ENCODE measurements around the gene IFTAP. TPM values are rescaled to one million over a fixed set of nuclear protein-coding genes. Genes with fewer than 3 reads are reported as not detected.

IFTAP gene
- total and polyA plus RNA-seq, 10 donors: 5.8 to 15.7 (median 10.2) TPM

DNA sequence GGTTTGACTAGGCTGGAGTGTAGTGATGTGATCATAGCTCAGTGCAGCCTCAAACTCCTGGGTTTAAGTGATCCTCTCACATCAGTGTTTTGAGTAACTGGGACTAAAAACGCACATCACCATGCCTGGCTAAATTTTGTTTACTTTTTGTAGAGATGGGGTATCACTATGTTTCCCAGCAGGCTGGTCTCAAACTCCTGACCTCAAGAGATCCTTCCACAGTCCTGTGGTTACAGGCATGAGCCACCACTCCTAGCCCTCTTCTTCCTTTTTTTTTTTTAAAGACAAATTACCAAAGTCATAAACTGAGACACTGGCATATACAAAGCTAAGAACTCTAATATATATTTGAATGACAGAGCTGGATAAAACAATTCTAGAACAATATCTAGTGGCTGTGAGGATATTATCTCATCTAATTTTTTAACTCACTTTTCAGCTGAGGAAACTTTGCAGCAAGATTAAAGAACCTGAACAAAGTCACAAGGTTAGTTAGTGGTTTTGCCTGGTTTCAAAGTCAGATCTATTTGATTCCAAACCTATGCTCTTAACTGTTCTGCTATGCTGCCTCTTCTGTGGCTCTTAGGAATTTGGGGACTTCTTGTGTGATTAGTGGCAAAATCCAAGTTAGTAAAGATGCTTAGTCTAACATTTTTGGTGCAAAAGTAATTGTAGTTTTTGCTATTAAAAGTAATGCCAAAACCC lies 99.0 kb downstream of the IFTAP start:
- no peak overlapping the region for H3K27ac ChIP-seq
- no peak overlapping the region for H3K4me3 ChIP-seq
- WGBS, 5 donors: 37 to 58% (median 50%) methylated on average over 1 of the region's 1 CpG

DNA sequence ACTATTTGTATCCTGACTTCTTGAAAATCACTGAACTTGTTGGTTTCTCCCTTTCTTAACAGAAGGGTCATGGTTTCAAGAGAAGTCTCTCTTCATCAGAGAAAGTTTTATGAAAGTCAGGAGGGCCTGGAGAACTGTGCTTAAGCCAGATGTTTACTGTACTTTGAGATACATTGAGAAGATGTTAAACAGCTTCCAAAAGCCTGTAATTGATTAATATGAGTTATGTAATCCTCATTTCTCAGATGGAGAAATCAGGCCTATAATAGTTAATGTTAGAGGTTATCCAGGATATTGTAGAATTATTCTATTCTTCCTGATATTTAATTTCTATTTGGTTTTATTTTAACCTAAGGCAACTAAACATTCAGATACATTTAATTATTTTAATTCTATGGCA lies 100.8 kb downstream of the IFTAP start:
- H3K27ac ChIP-seq: no peak overlapping the region
- intact Hi-C loops (cut with DNase I; ENCODE audit: low total_unique reads): no loop called here
- H3K27me3 ChIP-seq (replicated peaks in 1 of 7): no peaks in the 10 kb centered on the region
- no peaks in the 10 kb centered on the region for H3K9me3 ChIP-seq
- H3K36me3 ChIP-seq: no peaks in the 10 kb centered on the region
- no peak overlapping the region for H3K4me3 ChIP-seq
- DNase-seq: no peak
- H3K4me1 ChIP-seq: no peaks in the 10 kb centered on the region
- TF ChIP-seq, protein P1, sequence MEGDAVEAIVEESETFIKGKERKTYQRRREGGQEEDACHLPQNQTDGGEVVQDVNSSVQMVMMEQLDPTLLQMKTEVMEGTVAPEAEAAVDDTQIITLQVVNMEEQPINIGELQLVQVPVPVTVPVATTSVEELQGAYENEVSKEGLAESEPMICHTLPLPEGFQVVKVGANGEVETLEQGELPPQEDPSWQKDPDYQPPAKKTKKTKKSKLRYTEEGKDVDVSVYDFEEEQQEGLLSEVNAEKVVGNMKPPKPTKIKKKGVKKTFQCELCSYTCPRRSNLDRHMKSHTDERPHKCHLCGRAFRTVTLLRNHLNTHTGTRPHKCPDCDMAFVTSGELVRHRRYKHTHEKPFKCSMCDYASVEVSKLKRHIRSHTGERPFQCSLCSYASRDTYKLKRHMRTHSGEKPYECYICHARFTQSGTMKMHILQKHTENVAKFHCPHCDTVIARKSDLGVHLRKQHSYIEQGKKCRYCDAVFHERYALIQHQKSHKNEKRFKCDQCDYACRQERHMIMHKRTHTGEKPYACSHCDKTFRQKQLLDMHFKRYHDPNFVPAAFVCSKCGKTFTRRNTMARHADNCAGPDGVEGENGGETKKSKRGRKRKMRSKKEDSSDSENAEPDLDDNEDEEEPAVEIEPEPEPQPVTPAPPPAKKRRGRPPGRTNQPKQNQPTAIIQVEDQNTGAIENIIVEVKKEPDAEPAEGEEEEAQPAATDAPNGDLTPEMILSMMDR (IDR thresholded peaks at IDR 0.05 in 8 of 11, conservative IDR thresholded peaks at IDR 0.05 in 3 of 11): no peak
- TF ChIP-seq POLR2A (IDR thresholded peaks at IDR 0.05) (no peak), POLR2AphosphoS5 (IDR thresholded peaks at IDR 0.05) (no peak)

More for the DNA sequence above, 99.0 kb downstream of the IFTAP start:
- no peaks in the 10 kb centered on the region for H3K36me3 ChIP-seq
- no peak for DNase-seq
- TF ChIP-seq POLR2AphosphoS5 (IDR thresholded peaks at IDR 0.05) (no peak), POLR2A (IDR thresholded peaks at IDR 0.05) (no peak)
- TF ChIP-seq, protein P1 (IDR thresholded peaks at IDR 0.05 in 8 of 11, conservative IDR thresholded peaks at IDR 0.05 in 3 of 11): no peak
- intact Hi-C loops (cut with DNase I; ENCODE audit: low total_unique reads): no loop called here
- H3K9me3 ChIP-seq: no peaks in the 10 kb centered on the region
- peaks cover 0 to 3% (median 0%) of the 10 kb centered on the region in 7 donors for H3K27me3 ChIP-seq (replicated peaks in 1 of 7)
- H3K4me1 ChIP-seq: no peaks in the 10 kb centered on the region

DNA sequence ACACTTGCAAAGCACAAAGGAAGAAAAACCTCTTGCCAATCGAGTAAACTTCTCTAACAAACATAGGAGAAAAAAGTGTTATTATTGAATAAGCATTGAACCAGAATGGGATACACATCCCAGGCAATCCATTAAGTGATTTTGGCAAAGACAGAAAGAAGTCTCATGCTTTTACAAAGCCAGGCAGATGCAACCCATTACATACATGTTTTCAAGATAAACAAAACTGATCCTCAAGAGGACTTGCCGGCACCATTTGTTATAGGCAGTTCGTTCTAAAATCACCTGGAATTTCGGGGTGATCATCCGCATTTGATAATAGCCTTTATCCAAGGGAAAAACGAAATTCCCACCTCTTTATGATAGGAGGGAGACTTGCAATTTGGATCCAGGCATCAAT lies 101.3 kb downstream of the IFTAP start:
- WGBS, 5 donors: 79 to 87% (median 80%) methylated on average over 6 of the region's 6 CpGs
- intact Hi-C loops (cut with DNase I; ENCODE audit: low total_unique reads): no loop called here
- H3K27ac ChIP-seq: no peak overlapping the region
- no peak overlapping the region for H3K4me3 ChIP-seq
- H3K27me3 ChIP-seq (replicated peaks in 1 of 7): no peaks in the 10 kb centered on the region
- no peaks in the 10 kb centered on the region for H3K36me3 ChIP-seq
- TF ChIP-seq, protein P1 (IDR thresholded peaks at IDR 0.05 in 8 of 11, conservative IDR thresholded peaks at IDR 0.05 in 3 of 11): no peak
- TF ChIP-seq POLR2A (IDR thresholded peaks at IDR 0.05) (no peak), POLR2AphosphoS5 (IDR thresholded peaks at IDR 0.05) (no peak)
- H3K4me1 ChIP-seq: no peaks in the 10 kb centered on the region
- no peak for DNase-seq
- no peaks in the 10 kb centered on the region for H3K9me3 ChIP-seq

DNA sequence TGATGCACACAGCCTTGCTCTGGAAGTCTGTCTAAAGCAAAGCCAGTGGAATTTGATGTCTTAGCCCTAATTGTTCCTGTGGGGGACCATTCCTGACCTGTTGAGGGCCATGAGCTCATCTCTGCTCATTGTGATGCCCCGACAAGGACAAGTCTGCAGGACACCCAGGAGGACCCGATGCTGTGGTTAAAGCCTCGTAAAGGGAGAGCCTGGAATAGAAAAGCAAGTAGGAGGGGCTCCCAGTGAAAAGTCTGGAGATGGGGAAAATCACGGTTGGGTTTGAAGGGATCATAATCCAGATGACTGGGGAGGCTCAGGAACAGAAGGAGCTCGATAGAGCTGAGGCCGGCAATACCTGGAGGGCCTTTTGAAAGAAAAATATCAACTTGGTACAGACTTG lies 102.2 kb downstream of the IFTAP start:
- intact Hi-C loops (cut with DNase I; ENCODE audit: low total_unique reads): no loop called here
- no peaks in the 10 kb centered on the region for H3K4me1 ChIP-seq
- no peak overlapping the region for H3K27ac ChIP-seq
- H3K9me3 ChIP-seq: no peaks in the 10 kb centered on the region
- 78 to 88% (median 80%) methylated on average over 6 of the region's 6 CpGs for WGBS, 5 donors
- no peaks in the 10 kb centered on the region for H3K36me3 ChIP-seq
- H3K27me3 ChIP-seq (replicated peaks in 1 of 7): no peaks in the 10 kb centered on the region
- DNase-seq: no peak
- H3K4me3 ChIP-seq: no peak overlapping the region
- TF ChIP-seq POLR2AphosphoS5 (IDR thresholded peaks at IDR 0.05) (no peak), POLR2A (IDR thresholded peaks at IDR 0.05) (no peak)
- TF ChIP-seq, protein P1 (IDR thresholded peaks at IDR 0.05 in 8 of 11, conservative IDR thresholded peaks at IDR 0.05 in 3 of 11): no peak

All from spleen (tissue), 11 donors.